ENCODE data around the gene DYNLT1. TPM values are rescaled to one million over a fixed set of nuclear protein-coding genes. Genes with fewer than 3 reads are reported as not detected.
A peak's percentile ranks its signal among the peaks of the same experiment; 100 is the strongest.

The DYNLT1 gene
- total RNA-seq, 1 donor, result 54.3 TPM

- Histone ChIP-seq H3K27me3 (ENCODE audit: insufficient read depth, low read length) (no peaks in the 10 kb centered on the region), H4K20me1 (ENCODE audit: insufficient read depth, low read length) (peaks cover 4% of the 10 kb centered on the region), H3K27ac (ENCODE audit: low read depth, low read length) (no peak overlapping the region), H2AFZ (ENCODE audit: low read length) (no peak overlapping the region), H3K36me3 (ENCODE audit: insufficient read depth, low read length) (peaks cover 62% of the 10 kb centered on the region), H3K4me1 (ENCODE audit: insufficient read depth, low read length) (peaks cover 4% of the 10 kb centered on the region), H3K4me2 (ENCODE audit: insufficient read depth, low read length) (no peak overlapping the region), H3K4me3 (ENCODE audit: insufficient read depth, low read length) (no peak overlapping the region), H3K79me2 (ENCODE audit: insufficient read depth, low read length) (peaks cover 17% of the 10 kb centered on the region), H3K9me3 (ENCODE audit: low read depth, low read length) (no peaks in the 10 kb centered on the region)
- TF ChIP-seq CTCF (IDR thresholded peaks at IDR 0.05; ENCODE audit: extremely low read depth, low read depth, low read length), result no peak
- DNase-seq (ENCODE audit: insufficient read length, low spot score, missing footprints), result peak; percentile 62
These were observed 19.6 kb downstream of the DYNLT1 start for GRCh38 chr6:158624684-158625682.

- H3K36me3 ChIP-seq (ENCODE audit: insufficient read depth, low read length), result peaks cover 44% of the 10 kb centered on the region
These were observed 21.9 kb downstream of the DYNLT1 start for GRCh38 chr6:158622545-158623190.

GRCh38 chr6:158621694-158622544, 22.6 kb downstream of the DYNLT1 start:
- no peak for DNase-seq (ENCODE audit: insufficient read length, low spot score, missing footprints)
- Histone ChIP-seq H4K20me1 (ENCODE audit: insufficient read depth, low read length) (peaks cover 4% of the 10 kb centered on the region), H3K4me1 (ENCODE audit: insufficient read depth, low read length) (peaks cover 4% of the 10 kb centered on the region), H3K79me2 (ENCODE audit: insufficient read depth, low read length) (peaks cover 5% of the 10 kb centered on the region), H3K27ac (ENCODE audit: low read depth, low read length) (no peak overlapping the region), H3K36me3 (ENCODE audit: insufficient read depth, low read length) (peaks cover 40% of the 10 kb centered on the region), H3K27me3 (ENCODE audit: insufficient read depth, low read length) (no peaks in the 10 kb centered on the region), H2AFZ (ENCODE audit: low read length) (no peak overlapping the region), H3K9me3 (ENCODE audit: low read depth, low read length) (no peaks in the 10 kb centered on the region), H3K4me2 (ENCODE audit: insufficient read depth, low read length) (no peak overlapping the region), H3K4me3 (ENCODE audit: insufficient read depth, low read length) (no peak overlapping the region)
- TF ChIP-seq CTCF (IDR thresholded peaks at IDR 0.05; ENCODE audit: extremely low read depth, low read depth, low read length), result no peak

More at GRCh38 chr6:158622545-158623190, 21.9 kb downstream of the DYNLT1 start:
- Histone ChIP-seq H3K27ac (ENCODE audit: low read depth, low read length) (no peak overlapping the region), H3K4me2 (ENCODE audit: insufficient read depth, low read length) (no peak overlapping the region), H2AFZ (ENCODE audit: low read length) (no peak overlapping the region), H3K4me3 (ENCODE audit: insufficient read depth, low read length) (no peak overlapping the region), H3K4me1 (ENCODE audit: insufficient read depth, low read length) (peaks cover 4% of the 10 kb centered on the region), H3K9me3 (ENCODE audit: low read depth, low read length) (no peaks in the 10 kb centered on the region), H4K20me1 (ENCODE audit: insufficient read depth, low read length) (peaks cover 4% of the 10 kb centered on the region), H3K27me3 (ENCODE audit: insufficient read depth, low read length) (no peaks in the 10 kb centered on the region), H3K79me2 (ENCODE audit: insufficient read depth, low read length) (peaks cover 9% of the 10 kb centered on the region)
- TF ChIP-seq CTCF (IDR thresholded peaks at IDR 0.05; ENCODE audit: extremely low read depth, low read depth, low read length), result no peak
- no peak for DNase-seq (ENCODE audit: insufficient read length, low spot score, missing footprints)
